RPMI8226 (cell line): ENCODE results near the gene TNS3.
"Not testable (repeated sequence)": the region's sequence is repeated elsewhere in the genome, so short reads cannot be mapped to it uniquely, and the experiment has no call there.

Experiments used
- DNase-seq: peaks from one replicate; pipeline ENCODE4 v3.0.0-alpha.2; 2015

Gene TNS3

DNA sequence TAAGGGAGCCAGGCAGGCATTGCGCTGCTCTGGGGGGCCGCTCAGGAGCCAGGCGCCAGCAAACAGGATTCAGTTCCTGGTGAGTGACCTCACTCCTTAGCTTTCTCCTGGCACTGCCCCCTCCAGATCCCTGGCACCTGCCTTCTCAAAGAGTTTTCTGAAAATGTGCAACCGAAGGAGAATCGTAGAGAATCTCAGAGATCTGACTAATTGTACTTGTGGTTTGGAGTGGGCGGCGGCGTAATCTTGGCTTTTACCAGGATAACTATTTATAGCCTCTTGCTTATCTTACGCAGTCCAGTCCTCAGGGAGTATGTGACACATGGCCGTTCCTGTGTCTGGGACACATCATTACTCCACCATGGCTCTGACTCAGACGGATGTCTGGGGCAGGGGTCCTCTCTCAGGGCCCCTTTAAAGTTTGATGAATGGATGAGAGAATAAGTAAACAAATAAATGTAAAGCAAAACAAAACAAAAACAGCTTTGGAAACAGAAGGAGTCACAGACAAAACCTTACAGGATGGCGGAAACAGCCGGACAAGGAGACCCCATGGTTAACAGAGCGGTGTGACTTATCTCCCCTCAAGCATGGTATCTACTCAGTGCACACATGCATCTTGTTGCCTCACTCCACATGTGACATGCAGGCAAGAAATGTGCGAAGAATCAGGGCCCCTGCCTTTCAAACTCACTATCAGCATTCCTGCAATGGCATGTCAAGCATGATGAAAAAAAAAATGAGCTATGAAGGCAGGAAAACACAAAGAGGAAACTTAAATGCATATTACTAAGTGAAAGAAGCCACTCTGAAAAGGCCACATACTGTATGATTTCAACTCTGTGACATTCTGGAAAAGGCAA, 99.7 kb downstream of the TNS3 start:
- peak; percentile 84 for DNase-seq

DNA sequence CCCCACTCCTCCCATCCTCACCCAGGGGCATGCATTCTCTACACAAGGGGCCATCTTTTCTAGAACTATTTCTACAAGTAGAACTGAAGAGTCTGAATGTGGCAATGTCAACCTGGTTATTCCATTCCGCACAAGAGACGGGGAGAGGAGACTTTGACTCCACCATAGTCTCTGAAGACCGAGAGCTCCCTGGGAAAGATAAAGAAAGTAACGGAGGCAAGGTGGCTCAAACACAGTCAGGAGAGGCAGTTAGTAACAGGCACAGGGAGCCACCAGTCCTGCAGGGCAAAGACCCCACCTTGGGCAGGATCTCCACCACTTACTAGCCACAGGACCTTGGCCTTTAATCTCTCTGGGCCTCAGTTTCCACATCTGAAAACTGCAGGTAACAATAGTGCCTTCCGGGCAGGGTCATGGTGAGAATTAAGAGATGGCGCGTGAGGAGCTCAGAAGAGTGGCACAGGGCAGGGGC, 100.3 kb downstream of the TNS3 start:
- DNase-seq, result no peak

DNA sequence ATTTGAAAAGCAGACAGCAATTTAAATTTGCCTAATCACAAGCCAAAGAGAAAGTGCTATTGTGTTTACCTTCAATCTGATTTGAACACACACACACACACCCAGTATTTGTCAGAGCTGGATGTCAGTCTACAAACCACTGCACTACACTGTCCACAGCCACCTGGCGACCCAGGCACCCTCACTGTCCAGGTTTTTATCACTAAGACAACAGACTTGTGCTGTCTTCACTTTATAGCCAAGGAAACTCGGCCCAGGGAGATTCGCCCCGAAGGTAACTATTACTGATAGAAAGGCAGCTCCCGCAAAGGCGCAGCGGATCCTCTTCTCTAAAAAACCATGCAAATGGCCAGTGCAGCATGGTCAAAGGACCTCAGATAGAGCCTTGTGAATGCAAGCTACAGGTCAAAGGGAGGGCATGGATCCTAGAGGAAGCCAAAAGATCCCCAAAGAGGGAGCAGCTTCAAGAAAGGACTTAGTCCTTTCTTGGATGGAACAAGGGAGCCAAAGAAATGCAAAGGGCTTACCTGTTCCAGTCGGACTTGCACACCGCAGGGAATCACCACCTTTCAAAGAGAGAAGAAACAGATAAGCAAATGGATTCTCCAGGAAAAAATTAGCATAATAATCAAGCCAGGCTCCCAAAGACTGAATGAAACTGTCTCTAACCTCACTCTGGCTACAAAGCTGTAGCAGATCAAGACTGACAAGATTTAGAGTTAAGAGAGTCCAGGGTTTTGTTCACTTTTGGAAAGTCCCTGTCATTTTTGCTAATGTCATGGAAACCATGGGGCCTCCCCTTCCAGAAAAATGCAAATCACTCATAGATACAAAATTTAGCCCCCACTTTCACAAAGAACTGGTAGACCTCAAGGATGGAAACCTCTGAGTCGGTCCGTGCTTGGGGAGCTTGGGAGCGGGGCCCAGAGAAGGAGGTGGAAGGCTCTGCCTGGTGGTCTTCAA, 101.1 kb downstream of the TNS3 start:
- DNase-seq, result peak; percentile 71

GRCh38 chr7:47479821-47480575, 101.9 kb downstream of the TNS3 start:
- DNase-seq, result peak; percentile 91

- DNase-seq, result peak; percentile 68
Observed at GRCh38 chr7:47478926-47479711, 102.8 kb downstream of the TNS3 start.

- no peak for DNase-seq
Observed at GRCh38 chr7:47478017-47478344, 103.9 kb downstream of the TNS3 start.

DNA sequence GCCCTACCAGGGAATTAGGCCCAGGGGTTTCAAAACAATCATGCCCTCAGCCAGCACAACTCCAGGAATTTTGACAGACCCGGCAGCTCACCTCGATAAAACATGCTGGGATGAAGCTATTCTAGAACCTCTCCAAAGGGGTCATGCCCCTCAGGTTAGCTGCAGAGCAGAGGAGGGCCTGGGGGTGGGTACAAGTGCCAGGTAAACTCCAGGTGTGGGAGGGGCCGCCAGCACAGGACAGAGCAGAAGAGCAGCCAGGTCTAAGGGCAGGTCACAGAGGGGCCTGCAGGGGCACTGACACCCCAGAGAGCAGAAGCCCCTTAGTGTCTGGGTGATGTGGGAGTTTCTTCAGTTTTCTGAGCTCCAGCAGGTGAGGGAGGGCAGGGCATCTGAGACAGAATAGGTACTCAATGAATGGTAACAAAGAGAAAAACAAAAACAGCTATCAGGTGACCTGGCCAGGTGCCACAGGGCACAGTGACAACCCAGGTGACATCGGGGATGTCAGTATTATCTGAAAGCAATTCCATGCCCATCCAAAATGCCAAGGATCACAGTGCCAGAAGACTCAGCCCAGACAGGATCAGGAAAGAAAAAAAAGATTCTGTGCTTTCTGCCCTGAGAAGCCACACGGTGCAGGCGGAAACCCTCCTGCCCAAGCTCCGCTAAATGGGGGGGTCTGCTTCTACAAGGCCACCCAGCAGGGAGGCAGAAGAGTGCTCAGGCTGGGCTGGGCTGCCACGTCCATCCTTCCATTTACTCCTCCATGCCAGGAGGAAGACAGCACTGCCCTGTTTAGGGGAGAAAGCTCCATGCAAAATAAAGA, 104.5 kb downstream of the TNS3 start:
- DNase-seq, result peak; percentile 63

GRCh38 chr7:47475880-47476227, 106.1 kb downstream of the TNS3 start:
- DNase-seq, result no peak

DNA sequence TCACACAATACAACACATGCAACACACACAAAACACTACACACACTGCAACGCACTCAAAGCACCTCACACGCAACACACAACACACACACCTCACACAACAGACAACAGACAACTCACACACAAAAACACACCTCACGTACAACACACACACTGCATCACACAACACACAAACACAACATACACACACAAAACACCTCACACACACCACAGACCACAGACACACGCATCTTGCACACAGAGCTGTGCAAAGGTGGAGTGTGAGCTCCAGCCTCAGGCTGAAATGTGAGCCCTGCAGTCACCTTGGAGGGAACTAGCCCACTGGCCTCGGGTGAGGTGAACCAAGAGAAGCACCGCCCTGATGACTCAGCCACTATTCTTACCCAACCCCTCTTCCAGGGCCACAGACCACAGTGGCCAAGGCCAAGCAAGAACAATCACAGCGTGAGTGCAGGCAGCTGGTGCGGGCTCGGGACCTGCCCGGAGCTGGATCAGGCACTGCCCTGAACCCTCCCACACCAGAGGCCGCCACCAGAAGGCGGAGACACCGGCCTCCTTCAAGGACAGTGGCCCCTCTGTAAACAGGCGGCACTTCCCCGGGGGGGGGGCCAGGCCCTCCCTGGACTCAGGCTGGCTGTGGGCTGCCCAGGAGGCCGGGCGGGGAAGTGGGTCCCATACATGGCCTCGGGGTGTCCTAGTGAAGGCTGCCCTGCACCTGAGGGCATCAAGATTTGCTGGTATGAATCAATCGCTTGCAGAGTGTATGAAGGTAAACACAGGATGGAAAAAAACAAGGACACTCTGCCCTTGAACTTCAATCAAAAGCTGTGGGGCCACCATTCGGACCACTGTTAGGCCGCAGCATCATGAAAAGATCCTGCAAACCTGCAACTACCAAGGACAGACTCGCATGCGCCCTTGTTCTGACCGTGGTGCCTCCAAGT, 106.7 kb downstream of the TNS3 start:
- peak; percentile 97 for DNase-seq

- DNase-seq, result no peak
Observed at GRCh38 chr7:47474211-47474936, 107.5 kb downstream of the TNS3 start.

DNA sequence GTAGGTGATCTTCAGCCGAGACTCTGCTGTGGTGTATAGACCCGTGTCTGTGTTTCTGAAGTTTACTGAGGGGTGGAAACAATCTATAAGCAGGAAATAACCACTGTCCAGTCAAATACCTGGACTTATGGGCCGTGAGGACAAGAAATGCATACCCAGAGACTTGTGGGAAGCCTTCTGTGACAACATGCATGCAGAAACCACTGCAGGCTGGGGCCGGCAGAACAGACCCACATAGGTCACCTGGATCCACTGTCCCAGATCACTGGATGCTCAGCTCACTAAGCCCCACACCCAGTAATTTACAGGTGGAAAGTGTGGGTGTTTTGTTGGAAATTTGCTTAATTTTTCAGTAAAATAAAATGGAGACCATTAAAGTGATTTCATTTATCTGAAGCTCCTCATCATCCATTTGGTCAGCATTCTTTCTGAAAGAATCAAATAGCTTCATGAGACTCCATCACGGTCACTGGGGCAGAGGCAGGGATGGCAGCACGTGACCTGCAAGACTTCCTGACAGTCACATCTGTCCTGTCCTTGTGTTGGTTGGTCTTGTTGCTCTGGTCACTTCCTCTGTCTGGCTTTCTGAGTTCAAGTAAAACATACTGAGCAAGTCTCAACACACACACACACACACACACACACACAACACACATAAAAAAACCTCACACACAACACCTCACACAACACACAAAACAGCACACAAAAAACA, 108.3 kb downstream of the TNS3 start:
- peak; percentile 56 for DNase-seq

GRCh38 chr7:47472444-47473157, 109.3 kb downstream of the TNS3 start:
- DNase-seq, result no peak

DNA sequence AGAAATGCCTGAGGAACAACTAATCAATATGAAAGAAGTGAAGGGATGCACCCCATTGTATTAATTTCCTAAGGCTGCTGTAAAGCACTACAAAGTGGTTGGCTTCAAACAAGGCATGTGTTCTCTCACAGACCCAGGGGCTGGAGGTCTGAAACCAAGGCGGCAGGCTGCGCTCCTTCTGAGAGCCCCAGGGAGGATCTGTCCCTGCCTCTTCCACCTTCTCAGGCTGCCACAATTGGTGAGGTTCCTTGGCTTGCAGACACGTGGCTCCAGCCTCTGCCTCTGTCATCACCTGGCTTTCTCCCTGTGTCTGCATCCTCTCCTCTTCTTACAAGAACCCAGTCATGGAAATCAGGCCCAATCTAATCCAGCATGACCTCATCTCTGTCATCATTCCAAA, 110.1 kb downstream of the TNS3 start:
- DNase-seq, result no peak

GRCh38 chr7:47471358-47471703, 110.6 kb downstream of the TNS3 start:
- no peak for DNase-seq

- no peak for DNase-seq
Observed at GRCh38 chr7:47470567-47471357, 111.1 kb downstream of the TNS3 start.

DNA sequence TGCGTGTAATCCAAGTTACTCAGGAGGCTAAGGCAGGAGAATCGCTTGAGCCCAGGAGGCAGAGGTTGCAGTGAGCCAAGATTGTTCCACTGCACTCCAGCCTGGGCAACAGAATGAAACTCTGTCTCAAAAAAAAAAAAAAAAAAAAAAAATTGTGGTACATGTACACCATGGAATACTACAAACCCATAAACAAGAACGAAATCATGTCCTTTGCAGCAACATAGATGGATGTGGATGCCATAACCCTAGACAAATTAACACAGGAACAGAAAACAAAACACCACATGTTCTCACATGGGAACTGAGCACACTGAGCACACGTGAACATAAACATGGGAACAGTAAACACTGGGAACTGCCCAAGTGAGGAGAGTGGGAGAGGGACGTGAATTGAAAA, 112.1 kb downstream of the TNS3 start:
- DNase-seq, result not testable (repeated sequence)

DNA sequence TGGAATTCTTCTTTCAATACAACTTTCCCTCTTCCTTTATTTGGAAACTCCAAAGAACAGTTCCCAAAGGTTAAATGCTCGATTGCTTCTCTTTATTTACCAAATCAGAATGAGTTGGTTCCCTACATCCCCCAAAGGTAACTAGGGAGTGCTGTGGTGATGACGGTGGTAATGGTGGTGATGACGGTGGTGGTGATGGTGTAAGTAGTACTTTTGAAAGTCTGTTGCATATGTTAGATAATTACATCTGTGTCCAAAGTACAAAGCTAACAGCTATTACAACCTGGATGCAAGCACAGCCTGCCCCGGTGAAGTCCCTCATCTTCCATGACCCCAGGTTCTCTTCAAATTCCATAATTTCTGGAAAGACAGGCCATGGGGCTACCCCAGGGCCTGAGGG, 115.1 kb downstream of the TNS3 start:
- DNase-seq, result no peak
